Heart right ventricle (tissue), 16 donors: ENCODE results near the gene TRABD2A. TPM values are rescaled to one million over a fixed set of nuclear protein-coding genes. Genes with fewer than 3 reads are reported as not detected.

ENCODE experiments used
- ATAC-seq, 8 donors: fragments of 200-7000 bp; cut with Tn5 transposase; one replicate each; pipeline ENCODE4 v1.9.1; 2020; ENCODE audit warnings: mild to moderate bottlenecking in 8 of 8, moderate library complexity in 8 of 8, moderate number of reproducible peaks in 1 of 8
- DNase-seq, 2 donors: peaks; one replicate each; pipeline ENCODE4 v3.0.0-alpha.2; 2020
- H3K27ac ChIP-seq, 10 donors: fragments of 200-600 bp; sonication (generic) in 2 of 10; one replicate each; pipeline versions ENCODE4 v1.5.0 to v1.8.0; 2020 to 2022; ENCODE audit warnings: mild to moderate bottlenecking in 3 of 10
- H3K27me3 ChIP-seq, 7 donors: fragments of 200-600 bp; one replicate each; pipeline ENCODE4 v1.8.0; 2021 to 2022; ENCODE audit warnings: mild to moderate bottlenecking in 2 of 7
- H3K36me3 ChIP-seq, 9 donors: fragments of 200-600 bp; sonication (generic) in 1 of 9; one replicate each; pipeline versions ENCODE4 v1.5.0 to v1.8.0; 2020 to 2022; ENCODE audit warnings: mild to moderate bottlenecking in 2 of 9
- H3K4me1 ChIP-seq, 9 donors: fragments of 200-600 bp; sonication (generic) in 1 of 9; one replicate each; pipeline versions ENCODE4 v1.5.0 to v1.8.0; 2020 to 2022; ENCODE audit warnings: mild to moderate bottlenecking in 4 of 9
- H3K4me3 ChIP-seq, 10 donors: fragments of 200-600 bp; sonication (generic) in 2 of 10; one replicate each; pipeline versions ENCODE4 v1.5.0 to v1.8.0; 2020 to 2022; ENCODE audit warnings: mild to moderate bottlenecking in 7 of 10, moderate library complexity in 2 of 10
- H3K9me3 ChIP-seq, 11 donors: fragments of 200-600 bp in 10 of 11; sonication (generic) in 2 of 11; one replicate each; pipeline versions ENCODE4 v1.5.0 to v1.8.0; 2013 to 2022; ENCODE audit warnings: mild to moderate bottlenecking in 2 of 11, control low read depth in 1 of 11, moderate library complexity in 1 of 11
- WGBS, 2 donors: extraction: QIAGEN DNeasy Blood & Tissue Kit; methylation state at CpG; one replicate each; pipeline ENCODE4 v1.1.7; 2013; ENCODE audit warnings: inconsistent platforms in 1 of 2; 5-methylcytosine and 5-hydroxymethylcytosine counted together
- intact Hi-C, 10 donors: fragments of 100-400 bp; cut with DNase I; formaldehyde crosslinking; loops; one replicate each; pipeline versions ENCODE4 v1.11.1 to v1.14.2; 2022
- polyA plus RNA-seq, 2 donors: library from polyadenylated mRNA; stranded (reverse); fragments of 200-250 nt; gene quantifications; one replicate each; pipeline ENCODE4 v1.2.3, GENCODE V29; 2013
- total RNA-seq, 10 donors: library from RNA; stranded (reverse); fragmentation: NEBNext Ultra II Directional in 3 of 10; extraction: Animal tissue kit (Norgen Biotek cat#: 25700) in 3 of 10; gene quantifications; one replicate each; pipeline versions ENCODE4 v1.2.1 to v1.2.4, GENCODE V29; 2021 to 2023
- TF ChIP-seq, protein P1 (sequence below), 9 donors: fragments of 200-600 bp; sonication (generic) in 2 of 9; IDR thresholded peaks; one replicate each; pipeline versions ENCODE4 v1.5.0 to v1.8.0; 2021 to 2022; ENCODE audit warnings: antibody characterized with exemption in 9 of 9, mild to moderate bottlenecking in 5 of 9, moderate library complexity in 1 of 9
- donor health status: Arrhythmogenic right ventricular cardiomyopathy.
- donor health status: ischemic (EF 13 %, LVEDD 7.1; RV severe dilation, severe dysfunction).
- donor health status: healthy with polysubstance abuse.
- donor health status: DM: no; HTN: yes; CAD: no.
- donor health status: DM: no; HTN: no; CAD: no.
- donor health status: ischemic (EF 25% LVEDD 6.9; RV normal size, moderate dysfunction).
- donor health status: ischemic (EF 25% LVEDD 5.7; RV mildly dilated, moderate dysfunction).
- donor health status: healthy.
- donor health status: DM: yes; HTN: yes; CAD: no.
- donor health status: Ischemic cardiomyopathy.
- donor health status: ischemic (EF 35%, LVEDD 5.7; RV mildly dilated, moderate dysfunction).
- donor health status: nonischemic (EF 11% LVEDD 7.7; RV severe dilation, severe dysfunction).
- donor health status: DM: yes; HTN: yes; CAD: no.
- donor health status: PGD.
- donor health status: ischemic (EF 29% LVEDD 5.4; RV normal size, mild dysfunction).
- donor health status: nonischemic (EF 23%, LVEDD 6.1; RV moderate dilation, normal function).

The TRABD2A gene
- total and polyA plus RNA-seq, 12 donors = 0.34 to 2.0 (median 0.68) TPM

DNA sequence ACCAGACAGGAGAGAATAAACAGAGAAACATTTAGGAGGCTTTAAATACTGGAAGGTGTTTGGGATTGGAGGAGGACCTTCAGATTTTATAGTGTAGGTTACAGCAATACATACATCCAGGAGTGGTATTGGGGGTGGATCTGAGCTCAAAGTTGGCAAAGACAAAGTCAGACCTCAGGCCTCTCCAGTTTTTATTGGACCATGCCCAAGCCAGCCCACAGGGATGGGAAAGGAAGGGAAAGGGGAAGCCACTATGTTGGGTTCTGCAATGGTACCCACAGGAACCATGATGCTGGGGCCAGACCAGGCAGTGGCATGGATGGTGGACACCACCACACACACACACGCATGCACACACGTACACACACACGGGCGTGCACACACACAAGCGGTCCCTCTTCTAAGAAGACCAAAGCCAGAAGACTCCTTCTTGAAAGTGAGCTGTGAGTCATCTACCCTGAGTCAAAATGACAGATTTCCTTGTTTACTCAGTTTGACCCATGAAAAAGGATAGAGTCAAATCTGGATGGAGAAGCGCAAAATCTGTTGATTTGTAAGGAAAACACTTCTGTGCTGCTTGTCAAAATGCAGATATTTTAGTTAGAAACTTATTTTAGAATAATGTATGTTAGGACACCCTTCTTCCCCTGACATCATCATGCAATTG lies 87.9 kb downstream of the TRABD2A start:
- Histone ChIP-seq H3K4me3 (no peak overlapping the region), H3K27ac (no peak overlapping the region), H3K36me3 (no peaks in the 10 kb centered on the region), H3K4me1 (peaks cover 0 to 8% (median 0%) of the 10 kb centered on the region in 9 donors), H3K9me3 (peaks cover 0 to 3% (median 0%) of the 10 kb centered on the region in 11 donors), H3K27me3 (no peaks in the 10 kb centered on the region)
- intact Hi-C loops = no loop called here
- ATAC-seq (no peak), DNase-seq (no peak)
- 93 to 96% methylated on average over 6 of the region's 6 CpGs for WGBS, 2 donors
- TF ChIP-seq, protein P1, sequence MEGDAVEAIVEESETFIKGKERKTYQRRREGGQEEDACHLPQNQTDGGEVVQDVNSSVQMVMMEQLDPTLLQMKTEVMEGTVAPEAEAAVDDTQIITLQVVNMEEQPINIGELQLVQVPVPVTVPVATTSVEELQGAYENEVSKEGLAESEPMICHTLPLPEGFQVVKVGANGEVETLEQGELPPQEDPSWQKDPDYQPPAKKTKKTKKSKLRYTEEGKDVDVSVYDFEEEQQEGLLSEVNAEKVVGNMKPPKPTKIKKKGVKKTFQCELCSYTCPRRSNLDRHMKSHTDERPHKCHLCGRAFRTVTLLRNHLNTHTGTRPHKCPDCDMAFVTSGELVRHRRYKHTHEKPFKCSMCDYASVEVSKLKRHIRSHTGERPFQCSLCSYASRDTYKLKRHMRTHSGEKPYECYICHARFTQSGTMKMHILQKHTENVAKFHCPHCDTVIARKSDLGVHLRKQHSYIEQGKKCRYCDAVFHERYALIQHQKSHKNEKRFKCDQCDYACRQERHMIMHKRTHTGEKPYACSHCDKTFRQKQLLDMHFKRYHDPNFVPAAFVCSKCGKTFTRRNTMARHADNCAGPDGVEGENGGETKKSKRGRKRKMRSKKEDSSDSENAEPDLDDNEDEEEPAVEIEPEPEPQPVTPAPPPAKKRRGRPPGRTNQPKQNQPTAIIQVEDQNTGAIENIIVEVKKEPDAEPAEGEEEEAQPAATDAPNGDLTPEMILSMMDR (IDR thresholded peaks at IDR 0.05) = no peak

DNA sequence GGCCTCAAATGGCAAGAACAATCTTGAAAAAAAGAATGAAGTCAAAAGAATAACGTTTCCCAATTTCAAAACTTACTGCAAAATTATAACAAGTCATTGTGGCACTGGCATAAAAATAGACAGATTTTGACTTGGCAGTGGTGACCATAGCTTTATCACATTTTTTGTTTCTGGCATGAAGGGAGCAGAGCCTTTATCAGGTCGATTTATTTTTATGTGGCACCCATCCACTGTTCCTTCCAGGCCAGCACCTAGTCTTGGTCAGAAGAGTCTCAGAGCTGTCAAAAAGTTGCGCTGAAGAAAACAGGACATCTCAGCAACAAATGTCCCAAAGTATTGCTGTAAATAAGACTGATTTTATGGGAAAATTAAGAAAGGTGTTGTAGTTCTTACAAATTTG lies 92.4 kb downstream of the TRABD2A start:
- Histone ChIP-seq H3K4me3 (no peak overlapping the region), H3K36me3 (no peaks in the 10 kb centered on the region), H3K27me3 (no peaks in the 10 kb centered on the region), H3K4me1 (peaks cover 0 to 13% (median 0%) of the 10 kb centered on the region in 9 donors), H3K9me3 (peaks cover 0 to under 1% (median 0%) of the 10 kb centered on the region in 11 donors), H3K27ac (peak overlapping the region in 4 of 10 donors; percentile 10 to 37 (median 26))
- DNase-seq = no peak
- TF ChIP-seq, protein P1 (IDR thresholded peaks at IDR 0.05) = no peak
- WGBS, 2 donors = 35 to 45% methylated on average over 3 of the region's 3 CpGs
- intact Hi-C loops = no loop called here
- ATAC-seq = peak in 3 of 8 donors; percentile 55 to 91 (median 61)

DNA sequence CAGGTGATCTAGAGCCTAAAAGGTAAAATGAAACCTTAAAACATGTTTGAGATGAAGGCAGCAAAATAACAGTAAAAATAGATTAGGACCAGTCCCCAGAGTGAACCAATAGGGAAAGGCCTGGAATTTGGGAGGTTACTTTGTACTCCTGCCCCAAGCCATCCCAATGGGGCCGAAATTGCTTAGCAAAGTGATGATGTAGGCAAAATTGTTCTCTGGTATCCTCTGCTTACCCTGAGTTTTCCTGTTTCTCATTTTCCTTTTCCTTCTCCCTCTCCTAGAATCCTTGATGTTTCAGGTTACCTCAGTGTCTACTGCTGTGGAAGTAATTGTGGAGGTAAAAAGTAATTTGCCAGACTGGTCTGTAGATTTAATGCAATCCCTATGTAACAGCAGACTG lies 92.9 kb downstream of the TRABD2A start:
- H3K27me3 ChIP-seq = no peaks in the 10 kb centered on the region
- WGBS, 2 donors = 44 to 96% methylated on average over 1 of the region's 1 CpG
- no peak for DNase-seq
- no peaks in the 10 kb centered on the region for H3K9me3 ChIP-seq
- intact Hi-C loops = no loop called here
- H3K36me3 ChIP-seq = no peaks in the 10 kb centered on the region
- ATAC-seq = no peak
- H3K4me1 ChIP-seq = peaks cover 0 to 13% (median 0%) of the 10 kb centered on the region in 9 donors
- TF ChIP-seq, protein P1 (IDR thresholded peaks at IDR 0.05) = no peak
- no peak overlapping the region for H3K4me3 ChIP-seq
- peak overlapping the region in 4 of 10 donors; percentile 3 to 37 (median 22) for H3K27ac ChIP-seq

DNA sequence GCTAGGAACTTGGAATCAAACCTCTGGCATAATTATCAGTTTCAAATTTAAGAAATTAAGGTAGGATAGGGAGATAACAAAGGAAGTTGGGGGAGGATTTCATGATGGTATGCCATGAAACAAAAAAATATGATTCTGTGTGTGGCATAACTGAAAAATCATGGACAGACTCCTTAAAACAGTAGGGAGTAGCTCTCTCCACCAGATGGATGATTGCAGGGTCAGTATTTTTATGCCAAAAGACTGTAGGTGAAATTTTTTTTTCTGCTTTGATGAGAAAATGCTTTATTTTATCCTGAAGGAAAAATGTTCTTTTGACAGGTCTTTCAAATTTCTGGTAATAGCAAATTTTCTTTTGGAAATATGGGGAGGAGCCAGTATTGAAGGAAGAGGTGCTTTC lies 94.3 kb downstream of the TRABD2A start:
- Histone ChIP-seq H3K27ac (no peak overlapping the region), H3K9me3 (no peaks in the 10 kb centered on the region), H3K27me3 (no peaks in the 10 kb centered on the region), H3K4me3 (no peak overlapping the region), H3K4me1 (peaks cover 0 to 13% (median 5%) of the 10 kb centered on the region in 9 donors), H3K36me3 (no peaks in the 10 kb centered on the region)
- TF ChIP-seq, protein P1 (IDR thresholded peaks at IDR 0.05) = no peak
- DNase-seq (no peak), ATAC-seq (no peak)
- intact Hi-C loops = no loop called here
